Activated naive CD4-positive, alpha-beta T cell treated with anti-CD3 and anti-CD28 coated beads, Interleukin-2, amount 50 U/mL, for 72 hours (primary cell): ENCODE data around the gene MRPS17. TPM values are rescaled to one million over a fixed set of nuclear protein-coding genes. Genes with fewer than 3 reads are reported as not detected.

Experiments used
- total RNA-seq, 2 donors: library from RNA; stranded (reverse); gene quantifications; one replicate each; pipeline ENCODE4 v1.2.3, GENCODE V29; 2022

Gene MRPS17
- total RNA-seq, 2 donors from 2014 or later: 18.8 to 25.1 TPM

Other genes starting within 250 kb of the MRPS17 start
- not detected for gene SEPTIN14, start 89.1 kb upstream of the MRPS17 start, total RNA-seq
- gene ZNF713, start 64.4 kb upstream of the MRPS17 start, total RNA-seq: 1 to 10 TPM; 2.9 to 4.3 TPM
- 10 to 100 TPM; 51.2 to 56.6 TPM for gene NIPSNAP2, start 12.7 kb downstream of the MRPS17 start, total RNA-seq
- 10 to 100 TPM in 1 of 2 donors, 1 to 10 TPM in 1; 7.7 to 21.1 TPM for gene PSPH, start 99.6 kb downstream of the MRPS17 start, total RNA-seq
- 100 to 1,000 TPM; 173 to 236 TPM for gene CCT6A, start 99.9 kb downstream of the MRPS17 start, total RNA-seq
- gene SUMF2, start 112.4 kb downstream of the MRPS17 start, total RNA-seq: 100 to 1,000 TPM; 106 to 107 TPM
- gene PHKG1, start 141.1 kb downstream of the MRPS17 start, total RNA-seq: 1 to 10 TPM; 4.1 to 9.4 TPM
- gene CHCHD2, start 154.6 kb downstream of the MRPS17 start, total RNA-seq: 100 to 1,000 TPM; 658 to 742 TPM
- gene NUPR2, start 164.5 kb downstream of the MRPS17 start, total RNA-seq: under 1 TPM in 1 of 2 donors, not detected in 1; 0.60 TPM